Measurements from ENCODE around the gene RPL9.

The RPL9 gene

DNA sequence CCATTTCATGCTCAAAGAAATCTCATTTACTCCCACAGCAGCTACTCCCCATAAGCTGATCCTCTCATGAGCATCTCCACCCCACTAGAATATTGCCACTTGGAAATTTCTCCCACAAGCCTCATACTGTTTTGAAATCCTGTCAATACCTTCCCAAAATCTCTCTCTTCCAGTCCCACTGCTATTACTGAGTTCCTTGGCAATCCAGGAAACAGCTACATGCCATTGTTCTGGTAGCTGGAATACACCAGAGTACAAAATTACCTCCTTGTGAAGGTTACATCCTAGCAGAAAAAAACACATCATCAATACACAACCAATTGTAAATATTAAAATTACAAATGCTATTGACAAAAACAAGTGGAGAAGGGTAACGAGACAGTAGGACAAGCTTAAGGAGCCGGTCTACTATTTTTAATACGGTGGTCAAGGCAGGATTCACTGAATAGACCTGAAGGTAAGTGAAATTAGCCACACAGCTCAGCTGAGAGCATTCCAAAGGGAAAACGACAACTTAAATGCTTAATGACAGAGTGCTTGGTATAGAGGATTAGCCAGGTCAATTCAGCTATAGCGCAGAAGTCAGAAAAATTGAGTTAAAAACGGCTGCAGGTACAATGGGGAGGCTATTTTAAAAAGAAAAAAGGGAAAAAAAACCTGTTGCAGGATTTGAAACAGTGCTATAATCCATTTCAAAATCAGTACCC is 6.4 kb downstream of the RPL9 start:
- DNase-seq (ENCODE audit: low read depth): no peak
- no peak overlapping the region for H3K4me3 ChIP-seq (ENCODE audit: control insufficient read depth, low read depth, low read length)
- TF ChIP-seq, protein P1, sequence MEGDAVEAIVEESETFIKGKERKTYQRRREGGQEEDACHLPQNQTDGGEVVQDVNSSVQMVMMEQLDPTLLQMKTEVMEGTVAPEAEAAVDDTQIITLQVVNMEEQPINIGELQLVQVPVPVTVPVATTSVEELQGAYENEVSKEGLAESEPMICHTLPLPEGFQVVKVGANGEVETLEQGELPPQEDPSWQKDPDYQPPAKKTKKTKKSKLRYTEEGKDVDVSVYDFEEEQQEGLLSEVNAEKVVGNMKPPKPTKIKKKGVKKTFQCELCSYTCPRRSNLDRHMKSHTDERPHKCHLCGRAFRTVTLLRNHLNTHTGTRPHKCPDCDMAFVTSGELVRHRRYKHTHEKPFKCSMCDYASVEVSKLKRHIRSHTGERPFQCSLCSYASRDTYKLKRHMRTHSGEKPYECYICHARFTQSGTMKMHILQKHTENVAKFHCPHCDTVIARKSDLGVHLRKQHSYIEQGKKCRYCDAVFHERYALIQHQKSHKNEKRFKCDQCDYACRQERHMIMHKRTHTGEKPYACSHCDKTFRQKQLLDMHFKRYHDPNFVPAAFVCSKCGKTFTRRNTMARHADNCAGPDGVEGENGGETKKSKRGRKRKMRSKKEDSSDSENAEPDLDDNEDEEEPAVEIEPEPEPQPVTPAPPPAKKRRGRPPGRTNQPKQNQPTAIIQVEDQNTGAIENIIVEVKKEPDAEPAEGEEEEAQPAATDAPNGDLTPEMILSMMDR (conservative IDR thresholded peaks at IDR 0.05; ENCODE audit: control insufficient read depth, insufficient read depth, low read depth, low read length): no peak

DNA sequence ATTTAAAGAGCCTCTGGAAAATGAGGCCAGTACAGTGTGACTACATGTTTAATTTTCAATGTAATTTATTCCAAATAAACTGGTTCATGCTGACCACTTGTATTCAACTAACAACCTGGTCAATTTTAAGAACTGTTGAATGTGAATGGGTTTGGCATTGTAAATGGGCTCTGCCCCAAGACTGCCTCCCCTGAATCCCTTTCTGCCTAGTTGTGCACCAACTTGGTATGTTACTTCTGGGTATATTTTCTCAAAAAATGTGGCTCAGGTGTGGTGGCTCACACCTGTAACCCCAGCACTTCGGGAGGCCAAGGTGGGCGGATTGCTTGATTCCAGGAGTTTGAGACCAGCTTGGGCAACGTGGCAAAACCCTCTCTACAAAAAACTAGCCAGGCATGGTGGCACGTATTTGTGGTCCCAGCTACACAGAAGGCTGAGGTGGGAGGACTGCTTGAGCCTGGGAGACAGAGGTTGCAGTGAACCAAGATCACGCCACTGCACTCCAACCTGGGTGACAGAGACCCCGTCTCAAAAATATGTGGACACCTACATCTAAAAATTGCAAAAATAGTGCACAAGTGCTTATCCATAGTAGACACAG is 7.2 kb downstream of the RPL9 start:
- DNase-seq (ENCODE audit: low read depth): no peak
- TF ChIP-seq, protein P1 (conservative IDR thresholded peaks at IDR 0.05; ENCODE audit: control insufficient read depth, insufficient read depth, low read depth, low read length): no peak
- H3K4me3 ChIP-seq (ENCODE audit: control insufficient read depth, low read depth, low read length): no peak overlapping the region

DNA sequence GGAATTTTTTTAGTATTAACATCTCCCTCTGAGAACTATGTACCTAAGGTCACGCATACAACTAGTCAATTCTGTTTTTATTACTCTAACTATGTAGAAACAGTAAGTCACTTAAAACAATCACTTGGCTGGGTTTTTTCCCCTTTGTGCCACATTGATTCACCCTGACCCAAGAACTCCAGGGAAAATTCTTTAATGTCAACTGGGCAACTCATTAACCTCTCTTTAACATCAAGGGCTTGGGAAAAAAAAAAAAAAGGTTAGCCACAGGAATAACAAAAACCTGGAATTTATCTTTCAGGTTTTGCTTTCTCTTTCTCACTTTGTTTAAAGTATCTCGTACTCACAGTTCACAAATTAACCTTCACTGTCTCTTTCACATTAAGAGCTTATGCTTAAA is 8.1 kb downstream of the RPL9 start:
- H3K4me3 ChIP-seq (ENCODE audit: control insufficient read depth, low read depth, low read length): no peak overlapping the region
- DNase-seq (ENCODE audit: low read depth): no peak
- TF ChIP-seq, protein P1 (conservative IDR thresholded peaks at IDR 0.05; ENCODE audit: control insufficient read depth, insufficient read depth, low read depth, low read length): no peak

DNA sequence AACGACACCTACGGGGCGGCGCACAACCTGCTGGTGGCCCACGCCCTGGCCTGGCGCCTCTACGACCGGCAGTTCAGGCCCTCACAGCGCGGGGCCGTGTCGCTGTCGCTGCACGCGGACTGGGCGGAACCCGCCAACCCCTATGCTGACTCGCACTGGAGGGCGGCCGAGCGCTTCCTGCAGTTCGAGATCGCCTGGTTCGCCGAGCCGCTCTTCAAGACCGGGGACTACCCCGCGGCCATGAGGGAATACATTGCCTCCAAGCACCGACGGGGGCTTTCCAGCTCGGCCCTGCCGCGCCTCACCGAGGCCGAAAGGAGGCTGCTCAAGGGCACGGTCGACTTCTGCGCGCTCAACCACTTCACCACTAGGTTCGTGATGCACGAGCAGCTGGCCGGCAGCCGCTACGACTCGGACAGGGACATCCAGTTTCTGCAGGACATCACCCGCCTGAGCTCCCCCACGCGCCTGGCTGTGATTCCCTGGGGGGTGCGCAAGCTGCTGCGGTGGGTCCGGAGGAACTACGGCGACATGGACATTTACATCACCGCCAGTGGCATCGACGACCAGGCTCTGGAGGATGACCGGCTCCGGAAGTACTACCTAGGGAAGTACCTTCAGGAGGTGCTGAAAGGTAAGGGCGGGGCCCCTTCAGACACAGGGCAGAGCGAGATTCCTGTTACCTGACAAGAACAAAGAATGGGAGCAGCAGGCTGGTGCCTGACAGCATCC is 11.7 kb downstream of the RPL9 start:
- peak; percentile 63 for DNase-seq (ENCODE audit: low read depth)
- peak overlapping the region; percentile 23 for H3K4me3 ChIP-seq (ENCODE audit: control insufficient read depth, low read depth, low read length)
- TF ChIP-seq, protein P1 (conservative IDR thresholded peaks at IDR 0.05; ENCODE audit: control insufficient read depth, insufficient read depth, low read depth, low read length): peak; percentile 21

DNA sequence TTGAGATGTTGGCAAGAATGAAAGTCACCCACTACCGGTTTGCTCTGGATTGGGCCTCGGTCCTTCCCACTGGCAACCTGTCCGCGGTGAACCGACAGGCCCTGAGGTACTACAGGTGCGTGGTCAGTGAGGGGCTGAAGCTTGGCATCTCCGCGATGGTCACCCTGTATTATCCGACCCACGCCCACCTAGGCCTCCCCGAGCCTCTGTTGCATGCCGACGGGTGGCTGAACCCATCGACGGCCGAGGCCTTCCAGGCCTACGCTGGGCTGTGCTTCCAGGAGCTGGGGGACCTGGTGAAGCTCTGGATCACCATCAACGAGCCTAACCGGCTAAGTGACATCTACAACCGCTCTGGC is 12.3 kb downstream of the RPL9 start:
- H3K4me3 ChIP-seq (ENCODE audit: control insufficient read depth, low read depth, low read length): peak overlapping the region; percentile 23

DNA sequence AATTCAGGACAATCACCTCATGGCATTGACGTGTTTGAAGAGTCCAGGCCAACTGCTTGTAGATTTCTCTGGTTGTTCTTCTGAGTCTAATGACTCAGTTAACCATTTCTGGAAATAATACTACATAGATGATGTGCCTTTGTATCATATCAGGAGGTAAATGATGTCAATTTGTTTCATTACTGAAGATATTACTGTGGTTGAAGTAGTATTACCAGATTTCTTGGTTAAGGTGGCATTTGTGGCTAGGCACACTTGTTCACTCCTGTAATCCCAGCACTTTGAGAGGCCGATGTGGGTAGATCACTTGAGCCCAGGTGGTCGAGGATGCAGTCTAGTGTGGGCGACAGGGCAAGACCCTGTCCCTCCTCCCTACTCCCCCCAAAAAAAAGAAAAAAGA is 15.7 kb downstream of the RPL9 start:
- TF ChIP-seq, protein P1 (conservative IDR thresholded peaks at IDR 0.05; ENCODE audit: control insufficient read depth, insufficient read depth, low read depth, low read length): no peak
- H3K4me3 ChIP-seq (ENCODE audit: control insufficient read depth, low read depth, low read length): no peak overlapping the region
- no peak for DNase-seq (ENCODE audit: low read depth)

More for the DNA sequence above, 12.3 kb downstream of the RPL9 start:
- TF ChIP-seq, protein P1 (conservative IDR thresholded peaks at IDR 0.05; ENCODE audit: control insufficient read depth, insufficient read depth, low read depth, low read length): no peak
- no peak for DNase-seq (ENCODE audit: low read depth)
